ENCODE measurements around the gene TMEM88. TPM values are rescaled to one million over a fixed set of nuclear protein-coding genes. Genes with fewer than 3 reads are reported as not detected.

The TMEM88 gene
- 0.23 TPM in 1 of 2 replicates, not detected in the other for total RNA-seq

GRCh38 chr17:7854851-7855659, at the start of gene TMEM88:
Gene TMEM88 (plus strand): TSS chr17:7855066. CDS start chr17:7855075, 9 bp downstream.

GRCh38 chr17:7833795-7834541, 20.9 kb upstream of the TMEM88 start, which contains the start of gene KDM6B:
Gene KDM6B (plus strand): TSS chr17:7834217. CDS start chr17:7845555, 11,338 bp downstream.

GRCh38 chr17:7856811-7857712, 2.2 kb downstream of the TMEM88 start, which contains the start of gene NAA38:
Gene NAA38 (minus strand): TSS chr17:7857559. CDS start chr17:7857463, 96 bp downstream.

GRCh38 chr17:7857713-7858521, 3.1 kb downstream of the TMEM88 start, which contains the start of gene CYB5D1:
Gene CYB5D1 (plus strand): TSS chr17:7858003. CDS start chr17:7858135, 132 bp downstream.

GRCh38 chr17:7888184-7888920, 33.5 kb downstream of the TMEM88 start, which contains the start of gene CHD3:
Gene CHD3 (plus strand): TSS chr17:7888789. CDS start chr17:7889001, 212 bp downstream.

Other genes with a start within 250 kb of the TMEM88 start
- gene FXR2, start 240.2 kb upstream of the TMEM88 start, total RNA-seq = 39.6 and 41.3 TPM in 2 replicates
- gene SAT2, start 227.2 kb upstream of the TMEM88 start, total RNA-seq = 25.8 and 43.2 TPM in 2 replicates
- gene SHBG, start 224.9 kb upstream of the TMEM88 start, total RNA-seq = not detected in 2 replicates
- gene ATP1B2, start 204.1 kb upstream of the TMEM88 start, total RNA-seq = not detected in 2 replicates
- 42.5 and 54.0 TPM in 2 replicates for gene TP53, start 167.6 kb upstream of the TMEM88 start, total RNA-seq
- 7.9 and 17.5 TPM in 2 replicates for gene WRAP53, start 166.6 kb upstream of the TMEM88 start, total RNA-seq
- gene EFNB3, start 149.9 kb upstream of the TMEM88 start, total RNA-seq = 0.65 and 3.2 TPM in 2 replicates
- 0.23 and 0.55 TPM in 2 replicates for gene DNAH2, start 137.3 kb upstream of the TMEM88 start, total RNA-seq
- 2.1 and 3.9 TPM in 2 replicates for gene KDM6B, start 20.8 kb upstream of the TMEM88 start, total RNA-seq
- gene NAA38, start 2.5 kb downstream of the TMEM88 start, total RNA-seq = 70.1 and 79.4 TPM in 2 replicates
- 5.0 and 11.6 TPM in 2 replicates for gene CYB5D1, start 2.9 kb downstream of the TMEM88 start, total RNA-seq
- 52.9 and 57.0 TPM in 2 replicates for gene CHD3, start 33.7 kb downstream of the TMEM88 start, total RNA-seq
- gene RNF227, start 61.2 kb downstream of the TMEM88 start, total RNA-seq = 2.6 and 5.9 TPM in 2 replicates
- 0.38 and 1.3 TPM in 2 replicates for gene KCNAB3, start 74.8 kb downstream of the TMEM88 start, total RNA-seq
- 67.7 and 72.3 TPM in 2 replicates for gene TRAPPC1, start 76.9 kb downstream of the TMEM88 start, total RNA-seq
- gene CNTROB, start 77.1 kb downstream of the TMEM88 start, total RNA-seq = 20.6 and 21.9 TPM in 2 replicates
- gene GUCY2D, start 147.5 kb downstream of the TMEM88 start, total RNA-seq = 0.04 and 0.16 TPM in 2 replicates
- gene ALOX15B, start 184.0 kb downstream of the TMEM88 start, total RNA-seq = 27.2 and 84.0 TPM in 2 replicates
- 0.15 and 2.7 TPM in 2 replicates for gene ALOX12B, start 232.7 kb downstream of the TMEM88 start, total RNA-seq

Measured in hair follicular keratinocyte (primary cell).